Stimulated activated CD4-positive, alpha-beta T cell treated with anti-CD3 and anti-CD28 coated beads, Interleukin-4, amount 100 ng/mL, for 24 hours (primary cell): Measurements from ENCODE around the gene ROCK2.
A peak's percentile ranks its signal among the peaks of the same experiment; 100 is the strongest.
"Not testable (repeated sequence)": the region's sequence is repeated elsewhere in the genome, so short reads cannot be mapped to it uniquely, and the experiment has no call there.

Experiments used
- DNase-seq: peaks from one replicate; pipeline ENCODE4 v3.0.0-alpha.2; 2020

Gene ROCK2

DNA sequence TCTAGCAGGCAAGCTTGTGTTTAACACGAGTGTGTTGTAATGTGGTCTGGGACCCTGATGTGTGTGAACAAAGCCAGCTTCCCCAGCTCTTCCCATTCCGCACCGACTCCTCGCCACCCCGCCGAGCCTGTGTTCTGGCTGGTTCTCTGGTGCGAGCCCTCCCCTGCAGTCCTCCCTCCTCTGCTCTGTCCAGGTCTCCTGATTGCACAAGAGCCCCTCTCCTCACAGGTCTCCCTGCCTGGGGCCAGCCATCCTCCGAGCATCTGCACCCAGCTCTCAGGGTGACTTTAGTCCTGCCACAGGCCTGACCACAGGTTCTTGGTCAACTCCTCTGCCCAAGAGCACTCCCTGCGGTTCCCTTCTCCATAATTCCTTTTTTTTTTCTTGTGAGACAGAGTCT, 175.9 kb downstream of the ROCK2 start:
- no peak for DNase-seq

- DNase-seq: no peak
These were observed 178.0 kb downstream of the ROCK2 start for GRCh38 chr2:11166476-11166875.

- DNase-seq: not testable (repeated sequence)
These were observed 179.4 kb downstream of the ROCK2 start for GRCh38 chr2:11165046-11165445.

GRCh38 chr2:11163439-11164317, 180.8 kb downstream of the ROCK2 start:
- no peak for DNase-seq

DNA sequence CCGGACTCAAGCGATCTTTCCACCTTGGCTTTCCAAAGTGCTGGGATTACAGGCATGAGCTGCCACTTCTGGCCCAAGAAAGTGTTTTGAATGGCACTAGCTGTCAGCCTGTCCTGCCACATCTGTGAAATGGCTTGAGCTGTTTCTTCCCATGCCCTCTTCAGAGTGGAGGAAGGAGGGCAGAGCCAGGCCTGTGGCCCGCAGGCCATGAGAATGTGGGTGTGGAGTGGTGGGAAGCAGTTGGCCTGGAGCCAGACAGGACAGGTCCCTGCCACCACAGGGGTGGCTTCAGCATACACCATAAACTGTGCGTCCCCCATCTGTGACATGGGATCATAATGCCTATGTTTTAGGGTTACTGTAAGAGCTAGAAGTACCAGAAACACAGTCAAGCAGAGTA, 182.7 kb downstream of the ROCK2 start:
- no peak for DNase-seq

GRCh38 chr2:11160731-11161455, 183.5 kb downstream of the ROCK2 start:
- DNase-seq: no peak

DNA sequence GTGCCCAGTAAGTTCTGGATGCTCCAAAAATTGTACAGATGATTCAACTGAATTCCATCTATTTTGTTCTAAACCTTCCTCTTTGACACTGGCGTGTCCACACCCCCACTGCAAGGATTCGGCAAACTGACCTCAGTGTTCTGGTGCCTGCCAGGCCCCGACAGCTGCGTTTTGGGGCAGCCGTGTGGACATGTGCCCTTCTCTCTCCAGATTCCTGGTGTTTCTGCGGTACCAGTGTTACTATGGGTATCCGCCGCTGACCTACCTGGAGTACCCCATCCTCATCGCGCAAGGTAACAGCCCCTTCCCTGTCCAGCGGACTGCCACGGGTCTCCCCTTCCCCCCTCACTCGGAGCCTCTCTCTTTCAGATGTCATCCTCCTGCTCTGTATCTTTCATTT, 184.2 kb downstream of the ROCK2 start:
- no peak for DNase-seq

DNA sequence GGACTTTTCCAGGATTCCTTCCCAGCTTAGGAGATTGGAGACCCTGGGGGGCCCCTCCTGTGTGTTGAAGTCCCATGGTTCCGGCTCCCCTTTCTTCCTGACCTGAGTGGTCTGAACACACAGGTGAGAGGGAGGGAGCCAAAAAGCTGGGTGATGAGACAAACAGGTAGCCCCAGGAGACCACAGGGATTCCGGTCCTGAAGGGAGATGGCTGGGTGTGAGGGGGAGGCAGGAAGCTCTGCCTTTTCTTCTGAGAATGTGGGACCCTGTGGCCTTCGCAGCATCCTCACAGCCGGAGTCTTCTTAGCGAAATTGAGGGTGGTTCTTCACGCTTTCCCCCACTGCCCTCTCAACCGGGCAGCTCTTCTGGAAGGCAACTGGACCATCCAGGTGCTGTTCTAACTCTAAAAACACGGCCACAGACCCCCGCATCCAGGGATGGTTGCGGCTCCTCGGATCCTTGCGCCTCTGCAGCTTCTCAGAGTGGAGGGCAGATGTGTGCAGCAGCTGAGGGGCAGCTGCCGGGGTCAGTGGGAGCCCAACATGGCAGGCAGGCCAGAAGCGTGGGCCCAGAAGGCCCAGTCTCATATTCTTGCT, 184.8 kb downstream of the ROCK2 start:
- DNase-seq: no peak

DNA sequence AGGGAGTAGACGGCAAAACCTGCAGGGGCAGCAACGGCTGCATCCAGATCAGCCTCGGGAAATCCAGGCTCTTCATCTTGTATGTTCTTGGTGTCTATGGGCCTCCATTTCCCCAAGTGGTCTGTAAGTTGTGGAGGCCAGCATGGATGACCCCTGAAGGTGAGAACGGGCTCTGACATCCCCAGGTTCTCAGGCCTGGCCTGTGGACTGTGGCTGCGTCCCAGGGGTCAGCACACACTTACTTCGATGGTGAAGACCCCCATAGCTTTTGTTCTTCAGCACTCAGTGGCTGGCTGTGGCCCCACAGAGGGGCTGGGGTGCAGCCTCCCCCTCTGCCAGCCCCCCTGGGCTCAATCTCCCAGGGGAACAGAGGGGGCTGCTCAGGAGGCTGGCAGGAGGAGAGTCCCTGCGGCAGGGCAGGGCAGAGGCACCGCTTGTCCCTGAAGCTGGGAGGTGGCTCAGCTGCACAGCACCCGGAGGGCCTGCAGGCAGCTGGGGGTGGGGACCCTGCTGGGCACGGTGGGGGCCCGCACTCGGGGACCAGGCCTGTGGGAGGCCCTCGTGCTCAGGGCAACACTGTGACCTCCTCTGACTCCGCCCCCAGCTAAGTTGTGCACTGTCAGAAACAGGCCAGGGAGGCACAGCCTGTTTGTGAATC, 185.4 kb downstream of the ROCK2 start:
- DNase-seq: no peak

GRCh38 chr2:11157731-11158130, 186.7 kb downstream of the ROCK2 start:
- DNase-seq: no peak

GRCh38 chr2:11157296-11157695, 187.1 kb downstream of the ROCK2 start:
- DNase-seq: no peak

DNA sequence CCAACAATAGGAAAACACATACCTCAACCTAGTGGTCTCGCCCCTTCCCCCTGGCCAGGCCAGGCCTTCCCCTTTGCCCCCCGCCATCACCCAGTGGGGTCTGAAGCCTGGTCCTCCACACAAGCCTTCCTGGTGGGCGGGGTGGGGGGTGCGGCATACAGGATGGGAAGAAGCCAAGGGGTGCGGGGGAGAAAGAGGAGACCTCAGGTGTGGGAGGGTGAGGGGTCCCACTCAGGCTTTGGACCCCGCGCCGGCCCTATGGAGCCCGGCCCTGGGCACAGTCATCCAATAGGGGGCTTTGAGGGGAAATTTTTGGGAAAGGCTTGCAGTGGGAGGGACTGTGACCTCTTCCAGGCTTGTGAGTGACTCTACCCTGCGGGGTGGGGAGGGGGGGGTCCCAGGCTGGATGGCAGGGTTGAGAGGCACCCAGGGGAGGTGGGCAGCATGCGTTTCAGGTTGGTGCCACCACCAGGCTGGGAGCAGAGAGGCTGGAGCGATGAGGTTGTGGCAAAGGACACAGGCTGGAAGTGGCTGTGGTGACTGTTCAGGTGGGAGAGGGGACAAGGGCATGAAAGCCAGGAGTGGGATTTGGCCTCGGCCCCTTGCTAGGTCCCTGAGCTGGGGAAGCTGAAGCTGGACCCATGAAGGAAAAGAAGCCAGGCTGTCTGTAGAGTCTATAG, 187.9 kb downstream of the ROCK2 start:
- DNase-seq: no peak

GRCh38 chr2:11155381-11156035, 188.9 kb downstream of the ROCK2 start, which contains the start of gene SLC66A3:
TSS of gene SLC66A3 (plus strand) at chr2:11155467. CDS start at chr2:11155547, 80 bp downstream.
- DNase-seq: no peak

- peak; percentile 99 for DNase-seq
These were observed 189.5 kb downstream of the ROCK2 start for GRCh38 chr2:11154923-11155380.

DNA sequence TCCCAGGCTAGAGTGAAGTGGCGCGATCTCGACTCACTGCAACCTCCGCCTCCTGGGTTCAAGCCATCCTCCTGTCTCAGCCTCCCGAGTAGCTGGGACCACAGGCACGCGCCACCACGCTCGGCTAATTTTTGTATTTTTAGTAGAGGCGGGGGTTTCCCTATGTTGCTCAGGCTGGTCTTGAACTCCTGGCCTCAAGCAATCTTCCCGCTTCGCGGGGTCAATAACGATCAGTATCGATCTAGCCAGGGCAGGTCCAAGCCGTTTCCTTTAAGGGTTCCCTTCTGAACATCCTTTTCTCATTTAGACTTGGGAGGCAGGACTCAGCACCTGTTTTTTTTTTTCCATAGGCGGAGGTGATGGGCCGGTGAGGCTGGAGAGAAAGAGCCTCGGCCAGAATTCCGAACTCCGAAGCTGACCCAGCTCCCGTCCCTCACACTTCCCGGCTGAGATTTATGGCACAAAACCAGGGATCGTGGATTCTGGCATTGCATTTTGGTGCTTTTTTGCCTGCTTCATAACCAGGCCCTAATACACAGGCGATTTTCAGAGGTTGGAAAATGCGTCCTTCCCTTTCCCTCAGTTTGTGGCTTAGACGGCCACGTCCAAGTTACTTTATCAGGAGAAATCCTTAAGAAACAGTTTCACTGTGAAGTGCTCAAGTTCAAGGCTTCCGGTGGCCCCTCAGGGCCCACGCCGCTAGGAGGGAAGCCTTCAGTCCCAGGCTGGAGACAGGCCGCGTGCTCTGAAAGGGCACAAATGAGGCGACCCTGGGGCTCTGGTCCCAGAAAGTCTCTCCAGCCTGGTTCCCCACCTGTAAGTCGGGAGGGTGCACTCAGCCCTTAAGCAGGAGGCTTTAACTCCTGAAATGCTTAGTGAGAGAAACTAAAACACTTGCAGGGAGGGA, 190.2 kb downstream of the ROCK2 start:
- no peak for DNase-seq

- DNase-seq: no peak
These were observed 191.8 kb downstream of the ROCK2 start for GRCh38 chr2:11152591-11152990.

GRCh38 chr2:11147263-11147662, 197.2 kb downstream of the ROCK2 start:
- DNase-seq: no peak

DNA sequence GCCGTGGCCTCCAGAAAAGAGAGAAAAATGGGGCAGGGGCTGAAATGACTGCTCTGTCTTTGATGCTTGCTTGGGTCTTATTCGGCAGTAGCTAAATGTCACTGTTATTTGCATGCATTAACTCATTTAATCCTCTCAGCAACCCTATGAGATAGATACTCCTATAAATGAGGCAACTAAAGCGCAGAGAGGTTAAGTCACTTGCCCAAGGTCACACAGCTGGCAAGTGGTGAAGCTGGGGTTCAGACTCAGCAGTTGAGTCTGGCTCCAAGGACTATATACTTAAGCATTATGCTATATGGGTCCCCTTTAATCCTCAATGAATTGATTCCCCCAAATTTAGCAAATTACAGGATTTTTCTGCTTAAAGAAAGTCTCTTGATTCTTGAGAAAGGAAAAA, 198.4 kb downstream of the ROCK2 start:
- DNase-seq: no peak

GRCh38 chr2:11145350-11145749, 199.1 kb downstream of the ROCK2 start:
- no peak for DNase-seq

DNA sequence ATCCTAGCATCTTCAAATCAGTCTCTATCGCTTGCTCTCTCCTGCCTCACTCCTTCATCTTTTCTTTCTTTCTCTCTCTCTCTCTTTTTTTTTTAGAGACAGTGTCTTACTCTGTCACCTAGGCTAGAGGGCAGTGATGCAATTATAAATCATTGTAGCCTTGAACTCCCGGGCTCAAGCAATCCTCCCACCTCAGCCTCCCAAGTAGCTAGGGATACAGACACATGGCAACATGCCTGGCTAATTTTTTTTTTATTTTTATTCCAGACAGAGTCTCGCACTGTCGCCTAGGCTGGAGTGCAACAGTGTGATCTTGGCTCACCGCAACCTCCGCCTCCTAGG, 199.7 kb downstream of the ROCK2 start:
- DNase-seq: no peak
